H9 (cell line): ENCODE results near the gene P2RX7. TPM values are rescaled to one million over a fixed set of nuclear protein-coding genes. Genes with fewer than 3 reads are reported as not detected.

Experiments
- DNase-seq: peaks from one replicate; pipeline ENCODE4 v3.0.0-alpha.2; 2017
- H2AFZ ChIP-seq: one replicate; pipeline ENCODE4 v1.6.1; 2013; ENCODE audit warnings: mild to moderate bottlenecking, low read length, control low read depth, moderate library complexity
- H2AK5ac ChIP-seq: 2 replicates; pipeline ENCODE4 v1.6.1; 2013; ENCODE audit warnings: low read length, control low read depth, mixed read lengths; ENCODE audit not compliant: insufficient read length
- H2BK120ac ChIP-seq: one replicate; pipeline ENCODE4 v1.6.1; 2013; ENCODE audit warnings: low read depth, mild to moderate bottlenecking, low read length, control low read depth, inconsistent platforms; ENCODE audit not compliant: poor library complexity, severe bottlenecking
- H2BK12ac ChIP-seq: 2 replicates; pipeline ENCODE4 v1.6.1; 2013; ENCODE audit warnings: low read length, control low read depth, mixed read lengths, low read depth; ENCODE audit not compliant: insufficient read length
- H2BK15ac ChIP-seq: 2 replicates; pipeline ENCODE4 v1.6.1; 2013; ENCODE audit warnings: low read depth, low read length, control low read depth
- H2BK20ac ChIP-seq: one replicate; pipeline ENCODE4 v1.6.1; 2013; ENCODE audit warnings: low read depth, mild to moderate bottlenecking, low read length, control low read depth, inconsistent platforms; ENCODE audit not compliant: poor library complexity, severe bottlenecking
- H2BK5ac ChIP-seq: 2 replicates; pipeline ENCODE4 v1.6.1; 2013; ENCODE audit warnings: low read length, control low read depth, mixed read lengths; ENCODE audit not compliant: insufficient read length
- H3K14ac ChIP-seq: 2 replicates; pipeline ENCODE4 v1.6.1; 2013; ENCODE audit warnings: low read length, control low read depth; ENCODE audit not compliant: insufficient read depth
- H3K18ac ChIP-seq: 2 replicates; pipeline ENCODE4 v1.6.1; 2013; ENCODE audit warnings: low read depth, mild to moderate bottlenecking, mixed read lengths, low read length, control low read depth; ENCODE audit not compliant: insufficient read length
- H3K23ac ChIP-seq: 2 replicates; pipeline ENCODE4 v1.6.1; 2013; ENCODE audit warnings: low read length, control low read depth, mixed read lengths, low read depth; ENCODE audit not compliant: insufficient read length
- H3K23me2 ChIP-seq: 2 replicates; pipeline ENCODE4 v1.6.1; 2013; ENCODE audit warnings: low read depth, mild to moderate bottlenecking, mixed read lengths, low read length, control low read depth; ENCODE audit not compliant: insufficient read length, poor library complexity, severe bottlenecking
- H3K27ac ChIP-seq: 2 replicates; pipeline ENCODE4 v1.5.1; 2013; ENCODE audit warnings: low read length, control low read depth, mixed read lengths, low read depth; ENCODE audit not compliant: insufficient read length
- H3K27me3 ChIP-seq: 2 replicates; pipeline ENCODE4 v1.6.1; 2013; ENCODE audit warnings: low read length, control low read depth, inconsistent platforms; ENCODE audit not compliant: insufficient read depth
- H3K4ac ChIP-seq: 2 replicates; pipeline ENCODE4 v1.6.1; 2013; ENCODE audit warnings: low read depth, mild to moderate bottlenecking, control low read depth, inconsistent platforms, low read length, moderate library complexity
- H3K4me1 ChIP-seq: 2 replicates; pipeline ENCODE4 v1.6.1; 2013; ENCODE audit warnings: low read length, control low read depth, inconsistent platforms; ENCODE audit not compliant: insufficient read depth
- H3K4me2 ChIP-seq: 2 replicates; pipeline ENCODE4 v1.6.1; 2013; ENCODE audit warnings: low read length, control low read depth, mixed read lengths; ENCODE audit not compliant: insufficient read length, insufficient read depth
- H3K56ac ChIP-seq: 2 replicates; pipeline ENCODE4 v1.6.1; 2013; ENCODE audit warnings: low read depth, mild to moderate bottlenecking, mixed read lengths, low read length, control low read depth; ENCODE audit not compliant: insufficient read length
- H3K79me1 ChIP-seq: 2 replicates; pipeline ENCODE4 v1.6.1; 2013; ENCODE audit warnings: low read depth, mild to moderate bottlenecking, moderate library complexity, low read length, control low read depth, inconsistent platforms; ENCODE audit not compliant: insufficient read depth, poor library complexity, severe bottlenecking
- H3K79me2 ChIP-seq: 2 replicates; pipeline ENCODE4 v1.6.1; 2013; ENCODE audit warnings: low read length, control low read depth, inconsistent platforms; ENCODE audit not compliant: insufficient read depth
- H3K9ac ChIP-seq: 2 replicates; pipeline ENCODE4 v1.6.1; 2013; ENCODE audit warnings: low read length, control low read depth, mixed read lengths; ENCODE audit not compliant: insufficient read length; ENCODE audit errors: extremely low read depth
- H3K9me3 ChIP-seq: one replicate; pipeline ENCODE4 v1.6.1; 2013; ENCODE audit warnings: low read depth, low read length, inconsistent platforms; ENCODE audit not compliant: control insufficient read depth
- H3T11ph ChIP-seq: one replicate; pipeline ENCODE4 v1.6.1; 2013; ENCODE audit warnings: mild to moderate bottlenecking, low read length, control low read depth, inconsistent platforms
- H4K20me1 ChIP-seq: one replicate; pipeline ENCODE4 v1.6.1; 2013; ENCODE audit not compliant: control insufficient read depth, insufficient read length, insufficient read depth
- H4K5ac ChIP-seq: 2 replicates; pipeline ENCODE4 v1.6.1; 2013; ENCODE audit warnings: low read depth, mild to moderate bottlenecking, mixed read lengths, low read length, control low read depth; ENCODE audit not compliant: insufficient read length
- H4K8ac ChIP-seq: replicated peaks from 2 replicates; pipeline ENCODE4 v1.6.1; 2013; ENCODE audit warnings: low read length, control low read depth, mixed read lengths, low read depth; ENCODE audit not compliant: insufficient read length
- H4K91ac ChIP-seq: 2 replicates; pipeline ENCODE4 v1.6.1; 2013; ENCODE audit warnings: low read depth, mild to moderate bottlenecking, moderate library complexity, mixed read lengths, low read length, control low read depth; ENCODE audit not compliant: insufficient read length
- H3K27ac Mint-ChIP-seq, 3 experiments: 2 replicates in 2 of 3; 3 replicates in 1 of 3; pipeline ENCODE4 v1.8.0; 2020 to 2021; ENCODE audit warnings: mixed read lengths in 3 of 3, mild to moderate bottlenecking in 1 of 3, moderate library complexity in 1 of 3
- H3K27me3 Mint-ChIP-seq: 2 replicates; pipeline ENCODE4 v1.8.0; 2021; ENCODE audit warnings: low read depth, mild to moderate bottlenecking, moderate library complexity, mixed read lengths
- H3K36me3 Mint-ChIP-seq, 3 experiments: 2 replicates in 2 of 3; 3 replicates in 1 of 3; pipeline ENCODE4 v1.8.0; 2020 to 2021; ENCODE audit warnings: low read depth in 3 of 3, mixed read lengths in 3 of 3; ENCODE audit not compliant: insufficient read depth in 1 of 3
- H3K4me1 Mint-ChIP-seq, 2 experiments: 2 replicates each; pipeline ENCODE4 v1.8.0; 2020; ENCODE audit warnings: mixed read lengths in 2 of 2
- H3K4me3 Mint-ChIP-seq, 2 experiments: 2 replicates in 1 of 2; 3 replicates in 1 of 2; pipeline ENCODE4 v1.8.0; 2020 to 2021; ENCODE audit warnings: mild to moderate bottlenecking in 2 of 2, mixed read lengths in 2 of 2, moderate library complexity in 1 of 2
- H3K9me3 Mint-ChIP-seq, 2 experiments: 2 replicates in 1 of 2; 3 replicates in 1 of 2; pipeline ENCODE4 v1.8.0; 2020; ENCODE audit warnings: mild to moderate bottlenecking in 2 of 2, mixed read lengths in 2 of 2, moderate library complexity in 1 of 2
- CTCF ChIP-seq: fragments of 200-600 bp; sonication (generic); conservative IDR thresholded peaks from 3 replicates; pipeline ENCODE4 v1.8.0; 2021; ENCODE audit warnings: antibody characterized with exemption, mild to moderate bottlenecking
- WGBS: extraction: QIAGEN DNeasy Blood & Tissue Kit; methylation state at CpG from one replicate; pipeline ENCODE4 v1.1.7; 2013; ENCODE audit warnings: missing lambda C conversion rate, low lambda C conversion rate, mixed read lengths; ENCODE audit not compliant: insufficient read length; ENCODE audit errors: extremely low coverage; 5-methylcytosine and 5-hydroxymethylcytosine counted together
- total RNA-seq: library from RNA; stranded (reverse); gene quantifications from 2 replicates; pipeline ENCODE4 v1.2.1, GENCODE V29; 2021

P2RX7 gene
- total RNA-seq, 1 experiment from 2014 or later, result 0.09 TPM

DNA sequence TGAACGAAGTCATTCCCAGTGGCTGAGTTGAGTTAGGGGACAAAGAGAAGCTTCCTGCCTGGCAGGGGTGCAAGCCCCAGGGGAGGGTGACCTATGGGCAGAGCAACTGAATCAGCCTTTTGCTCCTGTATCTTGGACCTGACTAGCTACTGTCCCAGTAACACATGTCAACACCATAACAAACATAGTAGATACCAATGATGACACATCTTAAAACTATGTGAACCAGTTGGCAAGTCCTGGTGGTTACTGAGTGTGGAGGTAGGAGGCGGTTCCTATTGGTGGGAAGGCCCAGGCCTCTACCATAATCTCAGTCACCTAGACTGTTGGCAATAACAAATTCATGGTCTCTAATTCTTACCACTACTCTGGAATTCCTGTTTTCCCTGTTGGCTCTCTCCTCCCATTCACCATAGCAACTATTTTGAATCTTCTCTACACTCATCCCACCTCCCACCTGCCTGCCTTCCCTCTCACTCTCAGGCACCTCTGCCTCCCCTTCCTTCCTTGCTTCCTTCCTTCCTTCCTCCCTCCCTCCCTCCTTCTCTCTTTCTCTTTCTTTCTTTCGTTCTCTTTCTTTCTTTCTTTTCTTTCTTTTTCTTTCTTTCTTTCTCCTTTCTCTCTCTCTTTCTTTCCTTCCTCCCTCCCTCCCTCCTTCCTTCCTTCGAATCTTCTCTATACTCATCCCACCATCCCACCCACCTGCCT, 8.1 kb upstream of the P2RX7 start:
- no peak for DNase-seq
- no peak overlapping the region for H3K56ac ChIP-seq
- WGBS, result 100% methylated on average over 1 of the region's 4 CpGs
- no peaks in the 10 kb centered on the region for H3K23me2 ChIP-seq
- no peaks in the 10 kb centered on the region for H3K36me3 Mint-ChIP-seq
- H3K4me1 Mint-ChIP-seq, result peaks cover 2 to 3% of the 10 kb centered on the region in 2 experiments
- H2AK5ac ChIP-seq, result no peak overlapping the region
- H2BK15ac ChIP-seq, result no peak overlapping the region
- H3K27me3 Mint-ChIP-seq, result peaks cover 49% of the 10 kb centered on the region
- no peaks in the 10 kb centered on the region for H3K79me2 ChIP-seq
- H2BK12ac ChIP-seq, result no peak overlapping the region
- no peaks in the 10 kb centered on the region for H3K79me1 ChIP-seq
- H3K4me1 ChIP-seq, result no peaks in the 10 kb centered on the region
- H3K9me3 ChIP-seq, result no peaks in the 10 kb centered on the region
- no peak overlapping the region for H2AFZ ChIP-seq
- H3K9ac ChIP-seq, result no peak overlapping the region
- no peaks in the 10 kb centered on the region for H3K27me3 ChIP-seq
- H4K91ac ChIP-seq, result no peak overlapping the region
- H2BK20ac ChIP-seq, result no peak overlapping the region
- no peak overlapping the region for H3K27ac ChIP-seq
- no peak overlapping the region for H3K18ac ChIP-seq
- H3T11ph ChIP-seq, result no peak overlapping the region
- H3K14ac ChIP-seq, result no peak overlapping the region
- no peak overlapping the region for H3K4me3 Mint-ChIP-seq
- H4K20me1 ChIP-seq, result no peaks in the 10 kb centered on the region
- H2BK5ac ChIP-seq, result no peak overlapping the region
- no peak overlapping the region for H3K27ac Mint-ChIP-seq
- no peak overlapping the region for H4K8ac ChIP-seq
- H3K23ac ChIP-seq, result no peak overlapping the region
- H3K4me2 ChIP-seq, result no peak overlapping the region
- no peak overlapping the region for H4K5ac ChIP-seq
- no peak overlapping the region for H2BK120ac ChIP-seq
- no peak overlapping the region for H3K4ac ChIP-seq
- no peaks in the 10 kb centered on the region; a peak in 1 of 5 replicates for H3K9me3 Mint-ChIP-seq
- TF ChIP-seq CTCF, result no peak
